Body of pancreas (tissue), 4 donors: ENCODE measurements around the gene ZNF532.

Source experiments
- POLR2A ChIP-seq, 3 donors: fragments of 450-650 bp; IDR thresholded peaks; one replicate each; pipeline ENCODE4 v1.6.1; 2016; ENCODE audit warnings: antibody characterized with exemption in 3 of 3, mild to moderate bottlenecking in 2 of 3
- TF ChIP-seq, protein P1 (sequence below), 7 experiments: fragments of 450-650 bp in 4 of 7; fragments of 200-600 bp in 3 of 7; sonication (generic) in 3 of 7; IDR thresholded peaks; one replicate each; pipeline ENCODE4 v1.5.1; 2016 to 2019; ENCODE audit warnings: antibody characterized with exemption in 7 of 7

GRCh38 chr18:58838946-58839345 lies 25.7 kb upstream of the ZNF532 start:
- TF ChIP-seq, protein P1, sequence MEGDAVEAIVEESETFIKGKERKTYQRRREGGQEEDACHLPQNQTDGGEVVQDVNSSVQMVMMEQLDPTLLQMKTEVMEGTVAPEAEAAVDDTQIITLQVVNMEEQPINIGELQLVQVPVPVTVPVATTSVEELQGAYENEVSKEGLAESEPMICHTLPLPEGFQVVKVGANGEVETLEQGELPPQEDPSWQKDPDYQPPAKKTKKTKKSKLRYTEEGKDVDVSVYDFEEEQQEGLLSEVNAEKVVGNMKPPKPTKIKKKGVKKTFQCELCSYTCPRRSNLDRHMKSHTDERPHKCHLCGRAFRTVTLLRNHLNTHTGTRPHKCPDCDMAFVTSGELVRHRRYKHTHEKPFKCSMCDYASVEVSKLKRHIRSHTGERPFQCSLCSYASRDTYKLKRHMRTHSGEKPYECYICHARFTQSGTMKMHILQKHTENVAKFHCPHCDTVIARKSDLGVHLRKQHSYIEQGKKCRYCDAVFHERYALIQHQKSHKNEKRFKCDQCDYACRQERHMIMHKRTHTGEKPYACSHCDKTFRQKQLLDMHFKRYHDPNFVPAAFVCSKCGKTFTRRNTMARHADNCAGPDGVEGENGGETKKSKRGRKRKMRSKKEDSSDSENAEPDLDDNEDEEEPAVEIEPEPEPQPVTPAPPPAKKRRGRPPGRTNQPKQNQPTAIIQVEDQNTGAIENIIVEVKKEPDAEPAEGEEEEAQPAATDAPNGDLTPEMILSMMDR (IDR thresholded peaks at IDR 0.05), result no peak
- no peak for TF ChIP-seq POLR2A (IDR thresholded peaks at IDR 0.05)
